K562 (cell line): ENCODE measurements around the gene WDR3. TPM values are rescaled to one million over a fixed set of nuclear protein-coding genes. Genes with fewer than 3 reads are reported as not detected.

Experiments
- ATAC-seq: fragments of 200-7000 bp; cut with Tn5 transposase; 3 replicates; pipeline ENCODE4 v1.9.1; 2020; ENCODE audit warnings: moderate library complexity
- BruUV-seq: library from RNA; stranded (reverse); fragments of 400-500 nt; replicated peaks from 2 replicates; lab custom pipeline; 2021; lab: Mats Ljungman, UMichigan
- CTCF ChIA-PET: fragments of 300-600 bp; formaldehyde crosslinking; extraction: SDS; loops from one replicate; lab custom pipeline; 2021; ENCODE audit warnings: low intra/inter-chr PET ratio; lab: Yijun Ruan, JAX
- POLR2A ChIA-PET: fragments of 300-600, 350-650 bp; sonication (Branson Sonifier 250); formaldehyde crosslinking; extraction: SDS; loops from one replicate; lab custom pipeline; 2021; ENCODE audit warnings: antibody characterized with exemption, inconsistent platforms; lab: Yijun Ruan, JAX
- DNase-seq, 4 experiments: peaks; one replicate each; pipeline versions ENCODE4 v3.0.0 to v3.0.0-alpha.2; 2011 to 2018; ENCODE audit warnings: low spot score in 3 of 4, mixed read lengths in 3 of 4; ENCODE audit errors: extremely low read depth in 1 of 4
- FAIRE-seq: peaks from 2 replicates; lab custom pipeline; 2011; peaks lifted over from hg19 to GRCh38; lab: Jason Lieb, UNC
- H2AFZ ChIP-seq: 2 replicates; pipeline ENCODE4 v1.6.0; 2011; ENCODE audit warnings: low read depth, low read length, control low read depth, inconsistent platforms
- H3K27ac ChIP-seq: fragments of 200-600 bp; 3 replicates; pipeline ENCODE4 v1.8.0; 2011; ENCODE audit warnings: low read depth, mild to moderate bottlenecking, control low read depth, inconsistent platforms, low read length, moderate library complexity, mixed read lengths; ENCODE audit errors: extremely low read depth
- H3K27me3 ChIP-seq, 2 experiments: fragments of 300-600 bp in 1 of 2; 2 replicates in 1 of 2; 3 replicates in 1 of 2; pipeline versions ENCODE4 v1.6.0 to v1.8.0; 2011; ENCODE audit warnings: inconsistent platforms in 2 of 2, low read length in 2 of 2, mild to moderate bottlenecking in 1 of 2, mixed read lengths in 1 of 2, moderate library complexity in 1 of 2; ENCODE audit not compliant: control insufficient read depth in 2 of 2, insufficient read depth in 2 of 2
- H3K36me3 ChIP-seq: fragments of 300-600 bp; 3 replicates; pipeline ENCODE4 v1.8.0; 2011; ENCODE audit warnings: mild to moderate bottlenecking, low read length, inconsistent platforms; ENCODE audit not compliant: control insufficient read depth, insufficient read depth
- H3K4me1 ChIP-seq, 2 experiments: fragments of 200-600 bp in 1 of 2; replicated peaks in 1 of 2; 2 replicates in 1 of 2; 3 replicates in 1 of 2; pipeline versions ENCODE4 v1.5.1 to v1.8.0; 2011; ENCODE audit warnings: inconsistent platforms in 2 of 2, low read length in 2 of 2, mild to moderate bottlenecking in 1 of 2, mixed read lengths in 1 of 2, moderate library complexity in 1 of 2; ENCODE audit not compliant: control insufficient read depth in 2 of 2, insufficient read depth in 2 of 2
- H3K4me2 ChIP-seq: 2 replicates; pipeline ENCODE4 v1.6.1; 2011; ENCODE audit warnings: low read length, control low read depth, inconsistent platforms, mixed read lengths; ENCODE audit not compliant: insufficient read depth
- H3K4me3 ChIP-seq: fragments of 200-600 bp; sonication (generic), shearing (Covaris generic); 2 replicates; pipeline ENCODE4 v1.5.1; 2016; ENCODE audit warnings: control low read depth, inconsistent platforms
- H3K79me2 ChIP-seq: fragments of 200-600 bp; 3 replicates; pipeline ENCODE4 v1.8.0; 2011; ENCODE audit warnings: low read length, inconsistent platforms; ENCODE audit not compliant: control insufficient read depth, insufficient read depth
- H3K9ac ChIP-seq, 2 experiments: 2 replicates each; pipeline versions ENCODE4 v1.6.0 to v1.6.1; 2011; ENCODE audit warnings: low read depth in 2 of 2, low read length in 2 of 2, control low read depth in 1 of 2, inconsistent platforms in 1 of 2, mild to moderate bottlenecking in 1 of 2, mixed read lengths in 1 of 2; ENCODE audit not compliant: insufficient read depth in 1 of 2
- H3K9me1 ChIP-seq: one replicate; pipeline ENCODE4 v1.6.0; 2011; ENCODE audit warnings: inconsistent platforms, mild to moderate bottlenecking, low read length, moderate library complexity; ENCODE audit not compliant: control insufficient read depth, insufficient read depth
- H3K9me3 ChIP-seq: replicated peaks from 2 replicates; pipeline ENCODE4 v1.5.1; 2011; ENCODE audit warnings: low read depth, low read length, inconsistent platforms; ENCODE audit not compliant: control insufficient read depth, insufficient read depth
- H4K20me1 ChIP-seq: replicated peaks from 2 replicates; pipeline ENCODE4 v1.6.1; 2011; ENCODE audit warnings: low read length, inconsistent platforms, mixed read lengths; ENCODE audit not compliant: control insufficient read depth, insufficient read depth
- BACH1 ChIP-seq: fragments of 200-800 bp; sonication (Bioruptor generic); IDR thresholded peaks from 2 replicates; pipeline ENCODE4 v1.6.1; 2016; ENCODE audit warnings: missing genetic modification characterization, missing compliant biosample characterization
- ETV6 ChIP-seq, 3 experiments: fragments of 150-350 bp in 1 of 3; sonication (generic) in 1 of 3; formaldehyde crosslinking in 1 of 3; IDR thresholded peaks; 2 replicates each; pipeline versions ENCODE4 v1.6.1 to v1.8.0; 2014 to 2022; ENCODE audit warnings: borderline replicate concordance in 2 of 3, low read depth in 2 of 3, antibody characterized with exemption in 1 of 3, low read length in 1 of 3, mild to moderate bottlenecking in 1 of 3, missing genetic modification reagents in 1 of 3
- LCOR ChIP-seq: sonication (generic); formaldehyde crosslinking; IDR thresholded peaks from 2 replicates; pipeline ENCODE4 v1.8.0; 2022; ENCODE audit warnings: mild to moderate bottlenecking, missing genetic modification reagents
- MYNN ChIP-seq, 2 experiments: sonication (generic); formaldehyde crosslinking in 1 of 2; IDR thresholded peaks; 2 replicates each; pipeline versions ENCODE4 v1.5.0 to v1.6.1; 2016 to 2020; ENCODE audit warnings: antibody characterized with exemption in 1 of 2, missing genetic modification reagents in 1 of 2
- NR2F6 ChIP-seq: fragments of 450-650 bp; formaldehyde crosslinking; IDR thresholded peaks from 2 replicates; pipeline ENCODE4 v1.4.0; 2020; ENCODE audit warnings: mild to moderate bottlenecking
- RBM34 ChIP-seq: fragments of 200-400 bp; formaldehyde crosslinking; IDR thresholded peaks from 2 replicates; pipeline ENCODE4 v1.6.1; 2018; ENCODE audit warnings: low read length, borderline replicate concordance; ENCODE audit not compliant: insufficient read depth
- RCOR1 ChIP-seq, 2 experiments: IDR thresholded peaks; 2 replicates each; pipeline ENCODE4 v1.6.1; 2012; ENCODE audit warnings: low read depth in 2 of 2, low read length in 2 of 2, borderline replicate concordance in 1 of 2, improper control_type of control experiment in 1 of 2
- SMAD3 ChIP-seq: fragments of 450-650 bp; formaldehyde crosslinking; conservative IDR thresholded peaks from 2 replicates; pipeline ENCODE4 v1.4.0; 2020; ENCODE audit warnings: mild to moderate bottlenecking
- ZBTB8A ChIP-seq: fragments of 450-650 bp; IDR thresholded peaks from 2 replicates; pipeline ENCODE4 v1.6.1; 2018; ENCODE audit warnings: mild to moderate bottlenecking, moderate library complexity; ENCODE audit not compliant: partially characterized antibody
- ZNF644 ChIP-seq: fragments of 200-800 bp; sonication (Bioruptor generic); IDR thresholded peaks from 2 replicates; pipeline ENCODE4 v1.6.1; 2016; ENCODE audit warnings: low read depth, missing genetic modification characterization, missing compliant biosample characterization
- whole genome bisulfite sequencing: fragments of 100-300 bp; shearing (Covaris generic); methylation state at CpG from one replicate; pipeline ENCODE4 v1.1.6; 2016; ENCODE audit warnings: low coverage, mixed read lengths; ENCODE audit not compliant: insufficient coverage; ENCODE audit errors: missing lambda C conversion rate; 5-methylcytosine and 5-hydroxymethylcytosine counted together
- in situ Hi-C: fragments of 300-500 bp; cut with MboI; formaldehyde crosslinking; loops from 4 replicates; pipeline ENCODE4 v1.15.0; 2018; ENCODE audit warnings: inconsistent platforms, mixed read lengths
- intact Hi-C: fragments of 100-400 bp; cut with micrococcal nuclease; formaldehyde crosslinking; loops from 2 replicates; pipeline ENCODE4 v1.14.2; 2022
- polyA plus RNA-seq, 8 experiments: library from polyadenylated mRNA; depleted of rRNA in 4 of 8; stranded (reverse) in 5 of 8; unstranded in 3 of 8; fragments of >200 nt; fragmentation: Nextera tagmentation in 2 of 8; fragmentation: Illumina TruSeq in 1 of 8; extraction: Ambion mirVana in 2 of 8; extraction: Trizol in 1 of 8; gene quantifications; 2 replicates each; pipeline versions ENCODE4 v1.2.1 to v1.2.3, GENCODE V29; 2011 to 2014; ENCODE audit warnings: inconsistent platforms in 1 of 8, missing spikeins in 1 of 8
- total RNA-seq, 7 experiments: library from RNA; depleted of rRNA in 6 of 7; stranded (reverse); fragments of >200 nt in 6 of 7; fragmentation: Illumina TruSeq in 2 of 7; extraction: Trizol in 2 of 7; gene quantifications; 2 replicates each; pipeline versions ENCODE4 v1.2.1 to v1.2.3, GENCODE V29; 2011 to 2021; ENCODE audit warnings: low replicate concordance in 1 of 7
- TF ChIP-seq, protein P1 (sequence below): conservative IDR thresholded peaks from 2 replicates; pipeline ENCODE4 v1.6.1; 2011; ENCODE audit warnings: low read depth, mild to moderate bottlenecking, low read length; ENCODE audit not compliant: control insufficient read depth
- TF ChIP-seq, protein P2 (sequence below), 2 experiments: fragments of 250-450 bp in 1 of 2; fragments of 450-650 bp in 1 of 2; sonication (Bioruptor Pico) in 1 of 2; IDR thresholded peaks; 2 replicates each; pipeline versions ENCODE4 v1.6.1 to v1.8.0; 2016 to 2021; ENCODE audit warnings: mild to moderate bottlenecking in 2 of 2, moderate library complexity in 2 of 2, missing compliant biosample characterization in 1 of 2, missing genetic modification characterization in 1 of 2

WDR3 gene
- total and polyA plus RNA-seq, 9 of the 15 experiments (the other 6 are each of a cell fraction or from before 2014, with no cell fraction given): 40.6 to 122 (median 76.5) TPM

DNA sequence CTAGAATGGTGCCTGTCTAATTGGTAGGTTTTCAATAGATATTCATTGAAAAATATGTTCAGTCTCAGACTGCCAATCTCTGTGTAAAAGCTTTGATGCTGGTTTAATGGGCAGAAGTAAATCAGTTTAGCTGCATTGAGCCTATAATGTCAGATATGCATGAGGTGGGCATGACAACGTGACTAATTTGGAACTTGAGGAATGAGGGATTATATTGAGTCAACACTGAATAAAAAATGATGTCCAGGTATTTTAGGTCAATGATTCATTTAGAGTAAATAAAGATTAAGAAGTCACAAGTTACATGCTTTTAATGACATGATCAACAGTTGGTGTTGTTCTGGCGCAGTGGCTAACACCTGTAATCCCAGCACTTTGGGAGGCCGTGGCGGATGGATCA, 3.0 kb downstream of the WDR3 start:
- CTCF ChIA-PET: no interaction called here
- in situ Hi-C loops (no loop called here), intact Hi-C loops (no loop called here)
- Histone ChIP-seq H3K9me3 (no peaks in the 10 kb centered on the region), H3K27ac (no peak overlapping the region), H3K4me2 (no peak overlapping the region), H3K4me1 (peaks cover 7 to 8% of the 10 kb centered on the region in 2 experiments; a peak in 2 of 5 replicates), H4K20me1 (peaks cover 4% of the 10 kb centered on the region; the same call in 1 of the 2 replicates), H3K9me1 (no peaks in the 10 kb centered on the region), H3K79me2 (peaks cover 64% of the 10 kb centered on the region), H3K27me3 (no peaks in the 10 kb centered on the region), H3K4me3 (no peak overlapping the region), H2AFZ (no peak overlapping the region), H3K9ac (no peak overlapping the region), H3K36me3 (peaks cover 60% of the 10 kb centered on the region)
- POLR2A ChIA-PET: interaction anchor here (0.6 to 1.3 kb wide), 3 partner anchors 10 to 540 kb away, joined by 3 to 6 read pairs (median 4); no protein-coding TSS in a partner anchor
- ATAC-seq (no peak), FAIRE-seq (no peak), DNase-seq (no peak)
- no TSS peak for BruUV-seq
- TF ChIP-seq RBM34 (no peak), ETV6 (IDR thresholded peaks at IDR 0.05; ENCODE audit: borderline replicate concordance in 1 of 2, low read depth in 2 of 2, low read length in 1 of 2) (no peak), ETV6 (CRISPR knock-in tag; IDR thresholded peaks at IDR 0.05; ENCODE audit: borderline replicate concordance) (no peak), MYNN (IDR thresholded peaks at IDR 0.05) (no peak), MYNN (CRISPR knock-in tag; IDR thresholded peaks at IDR 0.05) (no peak), LCOR (CRISPR knock-in tag) (no peak), ZNF644 (no peak), ZBTB8A (no peak), SMAD3 (CRISPR knock-in tag) (no peak), BACH1 (tag) (no peak), NR2F6 (no peak), RCOR1 (IDR thresholded peaks at IDR 0.05; ENCODE audit: borderline replicate concordance in 1 of 2, low read depth in 2 of 2, low read length in 2 of 2) (no peak)
- TF ChIP-seq, protein P1, sequence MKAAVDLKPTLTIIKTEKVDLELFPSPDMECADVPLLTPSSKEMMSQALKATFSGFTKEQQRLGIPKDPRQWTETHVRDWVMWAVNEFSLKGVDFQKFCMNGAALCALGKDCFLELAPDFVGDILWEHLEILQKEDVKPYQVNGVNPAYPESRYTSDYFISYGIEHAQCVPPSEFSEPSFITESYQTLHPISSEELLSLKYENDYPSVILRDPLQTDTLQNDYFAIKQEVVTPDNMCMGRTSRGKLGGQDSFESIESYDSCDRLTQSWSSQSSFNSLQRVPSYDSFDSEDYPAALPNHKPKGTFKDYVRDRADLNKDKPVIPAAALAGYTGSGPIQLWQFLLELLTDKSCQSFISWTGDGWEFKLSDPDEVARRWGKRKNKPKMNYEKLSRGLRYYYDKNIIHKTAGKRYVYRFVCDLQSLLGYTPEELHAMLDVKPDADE: no peak
- TF ChIP-seq, protein P2, sequence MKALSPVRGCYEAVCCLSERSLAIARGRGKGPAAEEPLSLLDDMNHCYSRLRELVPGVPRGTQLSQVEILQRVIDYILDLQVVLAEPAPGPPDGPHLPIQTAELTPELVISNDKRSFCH (CRISPR knock-in tag; IDR thresholded peaks at IDR 0.05): no peak
- TF ChIP-seq, protein P2 (tag; IDR thresholded peaks at IDR 0.05): no peak
- WGBS: 92% methylated on average over 4 of the region's 4 CpGs
